GM19025 (cell line): ENCODE measurements around the gene TRIM8.

ENCODE experiments used
- ATAC-seq: cut with Tn5 transposase; IDR thresholded peaks from one replicate; pipeline ENCODE4 v1.9.1; 2021; ENCODE audit warnings: mild to moderate bottlenecking, low read depth, moderate library complexity; ENCODE audit not compliant: unreplicated experiment

Gene TRIM8

GRCh38 chr10:102615361-102615760 lies 28.9 kb upstream of the TRIM8 start:
- ATAC-seq, result no peak

- no peak for ATAC-seq
Observed at GRCh38 chr10:102616066-102616770, 28.1 kb upstream of the TRIM8 start.

GRCh38 chr10:102617041-102617440 lies 27.2 kb upstream of the TRIM8 start:
- ATAC-seq, result no peak

- no peak for ATAC-seq
Observed at GRCh38 chr10:102617816-102618215, 26.5 kb upstream of the TRIM8 start.

- ATAC-seq, result no peak
Observed at GRCh38 chr10:102619281-102619981, 24.8 kb upstream of the TRIM8 start.

- no peak for ATAC-seq
Observed at GRCh38 chr10:102620138-102620590, 24.1 kb upstream of the TRIM8 start.

- no peak for ATAC-seq
Observed at GRCh38 chr10:102620591-102621442, 23.5 kb upstream of the TRIM8 start.

- no peak for ATAC-seq
Observed at GRCh38 chr10:102621443-102622325, 22.6 kb upstream of the TRIM8 start.

- ATAC-seq, result no peak
Observed at GRCh38 chr10:102624094-102624493, 20.2 kb upstream of the TRIM8 start.

GRCh38 chr10:102624751-102625645 lies 19.3 kb upstream of the TRIM8 start:
- no peak for ATAC-seq

- no peak for ATAC-seq
Observed at GRCh38 chr10:102626026-102626685, 18.1 kb upstream of the TRIM8 start.

- no peak for ATAC-seq
Observed at GRCh38 chr10:102627291-102627735, 17.0 kb upstream of the TRIM8 start.

- ATAC-seq, result no peak
Observed at GRCh38 chr10:102627736-102628293, 16.5 kb upstream of the TRIM8 start.

GRCh38 chr10:102628451-102628911 lies 15.8 kb upstream of the TRIM8 start:
- no peak for ATAC-seq

- no peak for ATAC-seq
Observed at GRCh38 chr10:102629661-102630614, 14.3 kb upstream of the TRIM8 start.

- ATAC-seq, result no peak
Observed at GRCh38 chr10:102630663-102631062, 13.6 kb upstream of the TRIM8 start.
